ENCODE measurements around the gene HERC2. TPM values are rescaled to one million over a fixed set of nuclear protein-coding genes. Genes with fewer than 3 reads are reported as not detected.
"Not testable (repeated sequence)": the region's sequence is repeated elsewhere in the genome, so short reads cannot be mapped to it uniquely, and the experiment has no call there.

HERC2 gene
- total and polyA plus RNA-seq, 4 donors = 21.7 to 70.8 (median 47.5) TPM

- DNase-seq; H3K4me1 ChIP-seq (ENCODE audit: control insufficient read depth in 1 of 2, insufficient read depth in 2 of 2, low read length in 2 of 2); intact Hi-C loops (cut with DNase I); H3K4me3 ChIP-seq (ENCODE audit: low read length in 2 of 2); H3K36me3 ChIP-seq (ENCODE audit: control insufficient read depth in 1 of 2, insufficient read depth in 2 of 2, low read length in 1 of 2); H3K27me3 ChIP-seq (ENCODE audit: control insufficient read depth in 1 of 2, insufficient read depth in 2 of 2, low read length in 1 of 2); H3K9me3 ChIP-seq (ENCODE audit: control insufficient read depth, low read length); H3K27ac ChIP-seq (ENCODE audit: low read depth in 1 of 2, low read length in 2 of 2); ATAC-seq (ENCODE audit: low FRiP score): not testable (repeated sequence)
- WGBS, 2 donors = 55 to 71% methylated on average over 6 to 7 of the region's 7 CpGs
Observed at GRCh38 chr15:28288830-28289693, 32.9 kb downstream of the HERC2 start.

DNA sequence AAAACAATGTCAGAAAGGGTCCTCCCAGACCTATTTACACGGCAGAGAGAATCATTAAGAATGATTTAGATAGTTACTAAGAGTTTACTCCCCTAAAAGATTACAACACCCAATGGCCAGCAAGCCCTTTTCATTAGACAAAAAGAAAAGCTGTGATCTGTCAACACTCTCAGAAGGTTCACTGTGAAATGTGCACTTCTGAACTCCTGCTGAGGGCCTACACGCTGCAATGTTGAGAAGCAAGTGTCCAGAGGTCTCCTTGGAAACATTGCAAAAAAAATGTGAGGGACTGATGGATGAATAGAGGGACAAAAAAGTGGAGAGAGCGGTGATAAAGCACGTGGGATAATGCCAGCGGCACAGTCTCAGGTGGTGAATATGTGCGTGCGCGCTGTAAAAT is 35.3 kb downstream of the HERC2 start:
- H3K36me3 ChIP-seq (ENCODE audit: control insufficient read depth in 1 of 2, insufficient read depth in 2 of 2, low read length in 1 of 2); H3K4me1 ChIP-seq (ENCODE audit: control insufficient read depth in 1 of 2, insufficient read depth in 2 of 2, low read length in 2 of 2); H3K27ac ChIP-seq (ENCODE audit: low read depth in 1 of 2, low read length in 2 of 2); DNase-seq; H3K4me3 ChIP-seq (ENCODE audit: low read length in 2 of 2); intact Hi-C loops (cut with DNase I); ATAC-seq (ENCODE audit: low FRiP score); H3K9me3 ChIP-seq (ENCODE audit: control insufficient read depth, low read length); H3K27me3 ChIP-seq (ENCODE audit: control insufficient read depth in 1 of 2, insufficient read depth in 2 of 2, low read length in 1 of 2): not testable (repeated sequence)
- 55 to 70% methylated on average over 7 to 8 of the region's 8 CpGs for WGBS, 2 donors

DNA sequence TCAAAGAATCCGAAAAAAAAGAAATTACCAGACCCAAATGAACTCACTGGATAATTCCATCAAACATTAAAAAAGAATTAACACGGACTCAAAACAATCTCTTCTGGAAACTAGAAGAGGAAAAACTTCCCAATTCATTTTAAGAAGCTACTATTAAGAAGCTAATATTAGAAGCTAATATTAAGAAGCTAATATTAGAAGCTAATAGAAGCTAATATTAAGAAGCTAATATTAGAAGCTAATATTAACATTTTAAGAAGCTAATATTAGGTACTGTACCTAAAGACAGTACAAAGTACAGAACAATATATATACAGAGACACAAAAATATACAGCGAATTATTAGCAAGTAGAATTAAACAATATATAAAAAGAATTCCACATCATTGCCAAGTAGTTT is 35.9 kb downstream of the HERC2 start:
- Histone ChIP-seq H3K4me3 (ENCODE audit: low read length in 2 of 2) (no peak overlapping the region), H3K4me1 (ENCODE audit: control insufficient read depth in 1 of 2, insufficient read depth in 2 of 2, low read length in 2 of 2) (no peaks in the 10 kb centered on the region), H3K36me3 (ENCODE audit: control insufficient read depth in 1 of 2, insufficient read depth in 2 of 2, low read length in 1 of 2) (peaks cover 0 to 2% of the 10 kb centered on the region in 2 donors), H3K27me3 (ENCODE audit: control insufficient read depth in 1 of 2, insufficient read depth in 2 of 2, low read length in 1 of 2) (no peaks in the 10 kb centered on the region), H3K9me3 (ENCODE audit: control insufficient read depth, low read length) (no peaks in the 10 kb centered on the region), H3K27ac (ENCODE audit: low read depth in 1 of 2, low read length in 2 of 2) (no peak overlapping the region)
- ATAC-seq (ENCODE audit: low FRiP score) (no peak), DNase-seq (no peak)
- 89 to 93% methylated on average over 3 of the region's 3 CpGs for WGBS, 2 donors
- intact Hi-C loops (cut with DNase I) = no loop called here

GRCh38 chr15:28281876-28282275 is 40.1 kb downstream of the HERC2 start:
- WGBS, 2 donors = 95% methylated on average over 7 of the region's 7 CpGs
- H3K27ac ChIP-seq (ENCODE audit: low read depth in 1 of 2, low read length in 2 of 2) = no peak overlapping the region
- DNase-seq = no peak

DNA sequence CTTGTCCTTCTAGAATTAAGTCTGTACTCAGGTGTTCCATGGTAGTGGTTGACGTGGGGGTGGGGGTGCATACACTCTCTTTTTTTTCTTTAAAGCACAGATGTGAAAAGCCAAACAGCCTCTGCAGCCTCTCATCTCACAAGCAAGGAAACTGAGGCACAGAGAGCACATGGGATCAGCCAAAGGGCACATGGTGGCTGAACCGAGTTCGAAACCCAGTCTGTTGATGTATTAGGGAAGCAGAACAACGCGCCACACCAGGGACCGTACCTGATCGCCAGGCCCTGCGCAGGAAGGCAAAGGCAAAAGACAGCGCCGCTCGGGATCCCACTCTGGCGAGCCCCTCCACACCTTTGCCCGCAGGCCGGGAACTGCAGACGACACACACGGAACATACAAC is 47.3 kb downstream of the HERC2 start:
- no peak for DNase-seq
- no peaks in the 10 kb centered on the region for H3K36me3 ChIP-seq (ENCODE audit: control insufficient read depth in 1 of 2, insufficient read depth in 2 of 2, low read length in 1 of 2)
- H3K9me3 ChIP-seq (ENCODE audit: control insufficient read depth, low read length) = no peaks in the 10 kb centered on the region
- no peak overlapping the region for H3K27ac ChIP-seq (ENCODE audit: low read depth in 1 of 2, low read length in 2 of 2)
- H3K4me1 ChIP-seq (ENCODE audit: control insufficient read depth in 1 of 2, insufficient read depth in 2 of 2, low read length in 2 of 2) = no peaks in the 10 kb centered on the region
- ATAC-seq (ENCODE audit: low FRiP score) = no peak
- intact Hi-C loops (cut with DNase I) = no loop called here
- WGBS, 2 donors = 95 to 98% methylated on average over 16 of the region's 16 CpGs
- no peaks in the 10 kb centered on the region for H3K27me3 ChIP-seq (ENCODE audit: control insufficient read depth in 1 of 2, insufficient read depth in 2 of 2, low read length in 1 of 2)
- H3K4me3 ChIP-seq (ENCODE audit: low read length in 2 of 2) = no peak overlapping the region

More at GRCh38 chr15:28281876-28282275, 40.1 kb downstream of the HERC2 start:
- intact Hi-C loops (cut with DNase I) = no loop called here
- H3K4me3 ChIP-seq (ENCODE audit: low read length in 2 of 2) = no peak overlapping the region
- H3K36me3 ChIP-seq (ENCODE audit: control insufficient read depth in 1 of 2, insufficient read depth in 2 of 2, low read length in 1 of 2) = peaks cover 0 to 3% of the 10 kb centered on the region in 2 donors
- H3K9me3 ChIP-seq (ENCODE audit: control insufficient read depth, low read length) = no peaks in the 10 kb centered on the region
- no peak for ATAC-seq (ENCODE audit: low FRiP score)
- no peaks in the 10 kb centered on the region for H3K27me3 ChIP-seq (ENCODE audit: control insufficient read depth in 1 of 2, insufficient read depth in 2 of 2, low read length in 1 of 2)
- H3K4me1 ChIP-seq (ENCODE audit: control insufficient read depth in 1 of 2, insufficient read depth in 2 of 2, low read length in 2 of 2) = no peaks in the 10 kb centered on the region

GRCh38 chr15:28273873-28274610 is 47.9 kb downstream of the HERC2 start:
- Histone ChIP-seq H3K27me3 (ENCODE audit: control insufficient read depth in 1 of 2, insufficient read depth in 2 of 2, low read length in 1 of 2) (no peaks in the 10 kb centered on the region), H3K9me3 (ENCODE audit: control insufficient read depth, low read length) (no peaks in the 10 kb centered on the region), H3K4me1 (ENCODE audit: control insufficient read depth in 1 of 2, insufficient read depth in 2 of 2, low read length in 2 of 2) (no peaks in the 10 kb centered on the region), H3K27ac (ENCODE audit: low read depth in 1 of 2, low read length in 2 of 2) (no peak overlapping the region), H3K4me3 (ENCODE audit: low read length in 2 of 2) (no peak overlapping the region), H3K36me3 (ENCODE audit: control insufficient read depth in 1 of 2, insufficient read depth in 2 of 2, low read length in 1 of 2) (peaks cover 0 to under 1% of the 10 kb centered on the region in 2 donors)
- DNase-seq (no peak), ATAC-seq (ENCODE audit: low FRiP score) (no peak)
- 86 to 87% methylated on average over 27 of the region's 27 CpGs for WGBS, 2 donors
- intact Hi-C loops (cut with DNase I) = no loop called here

DNA sequence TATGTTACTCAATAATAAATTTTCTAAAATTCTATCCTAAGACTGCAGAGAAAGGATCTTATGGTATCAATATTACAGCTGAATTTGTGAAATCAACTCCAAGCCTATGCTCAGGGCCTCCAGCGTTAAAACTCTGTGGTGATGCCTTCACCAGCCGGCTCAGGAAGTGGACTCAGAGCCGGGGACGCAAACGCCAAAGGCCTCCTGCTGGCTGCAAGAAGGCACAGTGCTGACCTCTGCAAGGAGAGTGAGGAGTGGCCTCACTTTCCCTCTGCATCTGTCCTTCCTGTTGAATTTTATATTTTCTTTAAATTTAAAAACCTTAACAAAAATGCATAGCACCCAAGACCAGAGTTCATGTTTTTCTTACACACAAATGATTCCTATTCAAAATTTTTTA is 48.5 kb downstream of the HERC2 start:
- H3K4me1 ChIP-seq (ENCODE audit: control insufficient read depth in 1 of 2, insufficient read depth in 2 of 2, low read length in 2 of 2) = no peaks in the 10 kb centered on the region
- no peak overlapping the region for H3K4me3 ChIP-seq (ENCODE audit: low read length in 2 of 2)
- H3K9me3 ChIP-seq (ENCODE audit: control insufficient read depth, low read length) = no peaks in the 10 kb centered on the region
- H3K27me3 ChIP-seq (ENCODE audit: control insufficient read depth in 1 of 2, insufficient read depth in 2 of 2, low read length in 1 of 2) = no peaks in the 10 kb centered on the region
- peaks cover 0 to 1% of the 10 kb centered on the region in 2 donors for H3K36me3 ChIP-seq (ENCODE audit: control insufficient read depth in 1 of 2, insufficient read depth in 2 of 2, low read length in 1 of 2)
- WGBS, 2 donors = 19 to 21% methylated on average over 5 of the region's 5 CpGs
- no peak for DNase-seq
- ATAC-seq (ENCODE audit: low FRiP score) = no peak
- intact Hi-C loops (cut with DNase I) = no loop called here
- no peak overlapping the region for H3K27ac ChIP-seq (ENCODE audit: low read depth in 1 of 2, low read length in 2 of 2)

DNA sequence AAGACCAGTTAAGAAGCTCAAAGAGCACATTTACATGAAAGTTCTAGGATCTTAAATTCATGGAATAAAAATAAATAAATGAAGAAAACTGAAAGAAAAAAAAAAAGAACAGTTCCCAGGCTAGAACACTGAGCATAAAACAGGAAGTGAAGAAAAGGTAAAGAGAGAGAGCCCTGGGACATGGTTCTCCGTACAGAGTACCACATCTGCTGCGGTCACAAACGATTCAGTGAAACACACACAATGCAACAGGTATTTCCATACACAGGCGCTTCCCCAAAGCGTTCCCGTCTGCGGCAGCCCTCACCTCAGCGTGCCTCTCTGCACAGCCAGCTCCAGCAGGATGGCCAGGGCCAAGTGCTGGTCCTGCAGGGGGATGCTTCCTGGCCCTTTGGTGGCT is 49.4 kb downstream of the HERC2 start:
- peaks cover 0 to 7% of the 10 kb centered on the region in 2 donors for H3K36me3 ChIP-seq (ENCODE audit: control insufficient read depth in 1 of 2, insufficient read depth in 2 of 2, low read length in 1 of 2)
- H3K9me3 ChIP-seq (ENCODE audit: control insufficient read depth, low read length) = no peaks in the 10 kb centered on the region
- intact Hi-C loops (cut with DNase I) = no loop called here
- ATAC-seq (ENCODE audit: low FRiP score) = no peak
- DNase-seq = no peak
- H3K27me3 ChIP-seq (ENCODE audit: control insufficient read depth in 1 of 2, insufficient read depth in 2 of 2, low read length in 1 of 2) = no peaks in the 10 kb centered on the region
- WGBS, 2 donors = 93 to 94% methylated on average over 8 of the region's 8 CpGs
- no peak overlapping the region for H3K4me3 ChIP-seq (ENCODE audit: low read length in 2 of 2)
- H3K4me1 ChIP-seq (ENCODE audit: control insufficient read depth in 1 of 2, insufficient read depth in 2 of 2, low read length in 2 of 2) = no peaks in the 10 kb centered on the region
- no peak overlapping the region for H3K27ac ChIP-seq (ENCODE audit: low read depth in 1 of 2, low read length in 2 of 2)

All from aorta (tissue), 5 donors.